GM23248 (cell line): ENCODE measurements around the gene CALR3. TPM values are rescaled to one million over a fixed set of nuclear protein-coding genes. Genes with fewer than 3 reads are reported as not detected.
A peak's percentile ranks its signal among the peaks of the same experiment; 100 is the strongest.

Experiments used
- DNase-seq: peaks from one replicate; pipeline ENCODE4 v3.0.0-alpha.2; 2015
- H2AFZ ChIP-seq: fragments of 200-600 bp; sonication (generic); 2 replicates; pipeline ENCODE4 v1.6.1; 2016; ENCODE audit warnings: antibody characterized with exemption
- H3F3A ChIP-seq: fragments of 200-600 bp; sonication (generic); 2 replicates; pipeline ENCODE4 v1.6.1; 2016; ENCODE audit warnings: mild to moderate bottlenecking, antibody characterized with exemption, mixed run types; ENCODE audit not compliant: insufficient read depth
- H3K27ac ChIP-seq: fragments of 200-600 bp; sonication (generic); 2 replicates; pipeline ENCODE4 v1.5.1; 2016; ENCODE audit warnings: mild to moderate bottlenecking
- H3K27me3 ChIP-seq: fragments of 200-600 bp; sonication (generic); replicated peaks from 2 replicates; pipeline ENCODE4 v1.6.1; 2016; ENCODE audit warnings: mild to moderate bottlenecking; ENCODE audit not compliant: insufficient read depth
- H3K36me3 ChIP-seq: fragments of 200-600 bp; sonication (generic); 2 replicates; pipeline ENCODE4 v1.6.1; 2016; ENCODE audit warnings: low read depth, mild to moderate bottlenecking
- H3K4me1 ChIP-seq: fragments of 200-600 bp; sonication (generic); 2 replicates; pipeline ENCODE4 v1.6.1; 2016; ENCODE audit warnings: mild to moderate bottlenecking; ENCODE audit not compliant: insufficient read depth
- H3K4me2 ChIP-seq: fragments of 200-600 bp; sonication (generic); one replicate; pipeline ENCODE4 v1.6.1; 2016; ENCODE audit warnings: mild to moderate bottlenecking; ENCODE audit not compliant: unreplicated experiment
- H3K4me3 ChIP-seq: fragments of 200-600 bp; sonication (generic); 2 replicates; pipeline ENCODE4 v1.5.1; 2016; ENCODE audit warnings: mild to moderate bottlenecking
- H3K79me2 ChIP-seq: fragments of 200-600 bp; sonication (generic); 2 replicates; pipeline ENCODE4 v1.6.1; 2016; ENCODE audit warnings: mild to moderate bottlenecking; ENCODE audit not compliant: insufficient read depth
- H3K9ac ChIP-seq: fragments of 200-600 bp; sonication (generic); 2 replicates; pipeline ENCODE4 v1.6.1; 2016; ENCODE audit warnings: mild to moderate bottlenecking
- H3K9me2 ChIP-seq: fragments of 200-600 bp; sonication (generic); 2 replicates; pipeline ENCODE4 v1.6.1; 2016; ENCODE audit warnings: mixed run types, mild to moderate bottlenecking, moderate library complexity; ENCODE audit not compliant: insufficient read depth
- H3K9me3 ChIP-seq: fragments of 200-600 bp; sonication (generic); one replicate; pipeline ENCODE4 v1.6.1; 2017; ENCODE audit warnings: low read depth
- H4K20me1 ChIP-seq: fragments of 200-600 bp; sonication (generic); 2 replicates; pipeline ENCODE4 v1.6.0; 2016; ENCODE audit not compliant: insufficient read depth
- EZH2 ChIP-seq: fragments of 200-600 bp; sonication (generic); IDR thresholded peaks from 2 replicates; pipeline ENCODE4 v1.6.1; 2018; ENCODE audit warnings: antibody characterized with exemption, mild to moderate bottlenecking; ENCODE audit not compliant: insufficient read depth, poor library complexity, severe bottlenecking
- EZH2phosphoT487 ChIP-seq: fragments of 200-600 bp; sonication (generic); IDR thresholded peaks from 2 replicates; pipeline ENCODE4 v1.6.1; 2018; ENCODE audit warnings: antibody characterized with exemption, moderate library complexity, mild to moderate bottlenecking, low read depth; ENCODE audit not compliant: insufficient read depth
- WGBS, 2 experiments: methylation state at CpG; one replicate each; pipeline ENCODE4 v1.1.6; 2015 to 2017; ENCODE audit warnings: low lambda C conversion rate in 2 of 2, low coverage in 1 of 2; ENCODE audit errors: missing lambda C conversion rate in 2 of 2; 5-methylcytosine and 5-hydroxymethylcytosine counted together
- in situ Hi-C: fragments of 300-500 bp; cut with MboI; formaldehyde crosslinking; loops from 2 replicates; pipeline ENCODE4 v1.15.0; 2020
- polyA plus RNA-seq: library from polyadenylated mRNA; unstranded; fragments of >200 nt; fragmentation: Nextera tagmentation; extraction: Ambion mirVana; gene quantifications from 2 replicates; pipeline ENCODE4 v1.2.1, GENCODE V29; 2016
- total RNA-seq: library from RNA; depleted of rRNA; stranded (reverse); fragments of >200 nt; shearing (Covaris generic); gene quantifications from 2 replicates; pipeline ENCODE4 v1.2.3, GENCODE V29; 2014

Gene CALR3
- total and polyA plus RNA-seq, 2 experiments from 2014 or later, result not detected

- 17 to 24% methylated on average over 14 to 16 of the region's 16 CpGs for WGBS, 2 experiments
- no peak overlapping the region for H3K27ac ChIP-seq
- no peaks in the 10 kb centered on the region for H3K36me3 ChIP-seq
- no peaks in the 10 kb centered on the region for H3K9me2 ChIP-seq
- DNase-seq, result peak; percentile 60
- H3K4me1 ChIP-seq, result peaks cover 16% of the 10 kb centered on the region
- peak overlapping the region; percentile 52 for H3K4me2 ChIP-seq
- no peaks in the 10 kb centered on the region for H3K27me3 ChIP-seq
- in situ Hi-C loops, result no loop called here
- TF ChIP-seq EZH2phosphoT487, result no peak
- no peak for TF ChIP-seq EZH2
- H3K79me2 ChIP-seq, result peaks cover 100% of the 10 kb centered on the region
- peak overlapping the region; percentile 38; the same call in 1 of the 2 replicates for H3K9ac ChIP-seq
- H3K9me3 ChIP-seq, result no peaks in the 10 kb centered on the region
- no peak overlapping the region for H2AFZ ChIP-seq
- H3F3A ChIP-seq, result no peaks in the 10 kb centered on the region
- H4K20me1 ChIP-seq, result no peaks in the 10 kb centered on the region; the same call in 1 of the 2 replicates
- peak overlapping the region; percentile 23; the same call in 1 of the 2 replicates for H3K4me3 ChIP-seq
These were observed 38.6 kb downstream of the CALR3 start for GRCh38 chr19:16457195-16457953.

GRCh38 chr19:16456652-16457194 is 39.2 kb downstream of the CALR3 start:
- WGBS, 2 experiments, result 69% methylated on average over 11 of the region's 11 CpGs
- H2AFZ ChIP-seq, result no peak overlapping the region
- H3K4me3 ChIP-seq, result no peak overlapping the region
- no peaks in the 10 kb centered on the region for H3K9me3 ChIP-seq
- H3K79me2 ChIP-seq, result peaks cover 100% of the 10 kb centered on the region
- H3K4me1 ChIP-seq, result peaks cover 16% of the 10 kb centered on the region
- TF ChIP-seq EZH2 (no peak), EZH2phosphoT487 (no peak)
- in situ Hi-C loops, result no loop called here
- no peaks in the 10 kb centered on the region for H3F3A ChIP-seq
- H3K4me2 ChIP-seq, result peak overlapping the region; percentile 52
- peak; percentile 32 for DNase-seq
- H3K9ac ChIP-seq, result peak overlapping the region; percentile 38; the same call in 1 of the 2 replicates
- no peaks in the 10 kb centered on the region for H3K27me3 ChIP-seq
- no peaks in the 10 kb centered on the region for H3K9me2 ChIP-seq
- no peak overlapping the region for H3K27ac ChIP-seq
- no peaks in the 10 kb centered on the region for H3K36me3 ChIP-seq
- H4K20me1 ChIP-seq, result no peaks in the 10 kb centered on the region; the same call in 1 of the 2 replicates

- Histone ChIP-seq H4K20me1 (no peaks in the 10 kb centered on the region; the same call in 1 of the 2 replicates), H3K36me3 (no peaks in the 10 kb centered on the region), H3K4me2 (no peak overlapping the region), H2AFZ (no peak overlapping the region), H3K9me3 (no peaks in the 10 kb centered on the region), H3K27me3 (no peaks in the 10 kb centered on the region), H3K9me2 (no peaks in the 10 kb centered on the region), H3K4me1 (peaks cover 16% of the 10 kb centered on the region), H3F3A (no peaks in the 10 kb centered on the region), H3K27ac (no peak overlapping the region), H3K9ac (no peak overlapping the region), H3K79me2 (peaks cover 99% of the 10 kb centered on the region), H3K4me3 (no peak overlapping the region)
- 96% methylated on average over 5 of the region's 5 CpGs for WGBS, 2 experiments
- TF ChIP-seq EZH2phosphoT487 (no peak), EZH2 (no peak)
- in situ Hi-C loops, result no loop called here
- no peak for DNase-seq
These were observed 40.5 kb downstream of the CALR3 start for GRCh38 chr19:16455489-16455888.

- in situ Hi-C loops, result no loop called here
- Histone ChIP-seq H3K4me3 (no peak overlapping the region), H3K9me3 (no peaks in the 10 kb centered on the region), H3K36me3 (no peaks in the 10 kb centered on the region), H3K9ac (no peak overlapping the region), H3K9me2 (no peaks in the 10 kb centered on the region), H3K27me3 (no peaks in the 10 kb centered on the region), H3K4me2 (no peak overlapping the region), H3F3A (no peaks in the 10 kb centered on the region), H3K4me1 (peaks cover 16% of the 10 kb centered on the region), H4K20me1 (no peaks in the 10 kb centered on the region; the same call in 1 of the 2 replicates), H3K27ac (no peak overlapping the region), H2AFZ (no peak overlapping the region), H3K79me2 (peaks cover 99% of the 10 kb centered on the region)
- TF ChIP-seq EZH2phosphoT487, result no peak
- TF ChIP-seq EZH2, result no peak
- WGBS, 2 experiments, result 81% methylated on average over 10 of the region's 10 CpGs
- no peak for DNase-seq
These were observed 41.5 kb downstream of the CALR3 start for GRCh38 chr19:16454351-16454918.
